T-helper 1 cell treated with Interleukin-12 subunit alpha and Interleukin-12 subunit beta and Interleukin-4 antibody, amounts not matched to agents 30 μg/mL and 1 μg/mL, for 36 hours (primary cell): ENCODE measurements around the gene TCF15.
"Not testable (repeated sequence)": the region's sequence is repeated elsewhere in the genome, so short reads cannot be mapped to it uniquely, and the experiment has no call there.

Source experiments
- H3K27ac Mint-ChIP-seq: one replicate; pipeline ENCODE4 v1.8.0; 2021; ENCODE audit warnings: mild to moderate bottlenecking, mixed read lengths
- H3K27me3 Mint-ChIP-seq: one replicate; pipeline ENCODE4 v1.8.0; 2021; ENCODE audit warnings: low read depth, mixed read lengths
- H3K36me3 Mint-ChIP-seq: one replicate; pipeline ENCODE4 v1.8.0; 2021; ENCODE audit warnings: low read depth, mixed read lengths
- H3K4me1 Mint-ChIP-seq: one replicate; pipeline ENCODE4 v1.8.0; 2021; ENCODE audit warnings: low read depth, mixed read lengths
- H3K4me3 Mint-ChIP-seq: one replicate; pipeline ENCODE4 v1.8.0; 2021; ENCODE audit warnings: mild to moderate bottlenecking, moderate library complexity, mixed read lengths
- H3K9me3 Mint-ChIP-seq: one replicate; pipeline ENCODE4 v1.8.0; 2021; ENCODE audit warnings: mixed read lengths

The TCF15 gene

GRCh38 chr20:646868-647233 lies 36.7 kb upstream of the TCF15 start:
- Mint-ChIP-seq H3K27ac (no peak overlapping the region), H3K36me3 (peaks cover 34% of the 10 kb centered on the region), H3K27me3 (peaks cover 18% of the 10 kb centered on the region), H3K9me3 (no peaks in the 10 kb centered on the region), H3K4me1 (peaks cover 18% of the 10 kb centered on the region), H3K4me3 (no peak overlapping the region)

- peaks cover 22% of the 10 kb centered on the region for H3K27me3 Mint-ChIP-seq
- H3K9me3 Mint-ChIP-seq = no peaks in the 10 kb centered on the region
- H3K36me3 Mint-ChIP-seq = peaks cover 34% of the 10 kb centered on the region
- H3K4me1 Mint-ChIP-seq = peaks cover 14% of the 10 kb centered on the region
- no peak overlapping the region for H3K27ac Mint-ChIP-seq
- H3K4me3 Mint-ChIP-seq = no peak overlapping the region
These were observed 36.2 kb upstream of the TCF15 start for GRCh38 chr20:646107-646867.

GRCh38 chr20:645318-646106 lies 35.4 kb upstream of the TCF15 start:
- H3K36me3 Mint-ChIP-seq = peaks cover 34% of the 10 kb centered on the region
- peaks cover 15% of the 10 kb centered on the region for H3K4me1 Mint-ChIP-seq
- H3K27ac Mint-ChIP-seq = no peak overlapping the region
- H3K27me3 Mint-ChIP-seq = peaks cover 28% of the 10 kb centered on the region
- H3K9me3 Mint-ChIP-seq = no peaks in the 10 kb centered on the region
- H3K4me3 Mint-ChIP-seq = no peak overlapping the region

GRCh38 chr20:644692-645317 lies 34.7 kb upstream of the TCF15 start:
- H3K9me3 Mint-ChIP-seq = no peaks in the 10 kb centered on the region
- H3K36me3 Mint-ChIP-seq = peaks cover 30% of the 10 kb centered on the region
- no peak overlapping the region for H3K27ac Mint-ChIP-seq
- peaks cover 10% of the 10 kb centered on the region for H3K4me1 Mint-ChIP-seq
- H3K4me3 Mint-ChIP-seq = no peak overlapping the region
- peaks cover 33% of the 10 kb centered on the region for H3K27me3 Mint-ChIP-seq

- H3K27me3 Mint-ChIP-seq = peaks cover 33% of the 10 kb centered on the region
- no peaks in the 10 kb centered on the region for H3K9me3 Mint-ChIP-seq
- H3K4me1 Mint-ChIP-seq = peaks cover 6% of the 10 kb centered on the region
- H3K4me3 Mint-ChIP-seq = no peak overlapping the region
- H3K27ac Mint-ChIP-seq = no peak overlapping the region
- H3K36me3 Mint-ChIP-seq = peaks cover 13% of the 10 kb centered on the region
These were observed 32.5 kb upstream of the TCF15 start for GRCh38 chr20:642398-643174.

GRCh38 chr20:642013-642397 lies 31.9 kb upstream of the TCF15 start:
- H3K27me3 Mint-ChIP-seq = peaks cover 37% of the 10 kb centered on the region
- not testable (repeated sequence) for H3K4me3 Mint-ChIP-seq, H3K9me3 Mint-ChIP-seq, H3K4me1 Mint-ChIP-seq, H3K36me3 Mint-ChIP-seq, H3K27ac Mint-ChIP-seq

GRCh38 chr20:641516-641875 lies 31.4 kb upstream of the TCF15 start:
- no peaks in the 10 kb centered on the region for H3K9me3 Mint-ChIP-seq
- peaks cover 6% of the 10 kb centered on the region for H3K4me1 Mint-ChIP-seq
- no peak overlapping the region for H3K4me3 Mint-ChIP-seq
- H3K27ac Mint-ChIP-seq = no peak overlapping the region
- H3K27me3 Mint-ChIP-seq = peaks cover 37% of the 10 kb centered on the region
- peaks cover 5% of the 10 kb centered on the region for H3K36me3 Mint-ChIP-seq

GRCh38 chr20:640674-641515 lies 30.8 kb upstream of the TCF15 start:
- H3K36me3 Mint-ChIP-seq = peaks cover 5% of the 10 kb centered on the region
- H3K9me3 Mint-ChIP-seq = no peaks in the 10 kb centered on the region
- H3K27me3 Mint-ChIP-seq = peaks cover 37% of the 10 kb centered on the region
- H3K4me1 Mint-ChIP-seq = peaks cover 6% of the 10 kb centered on the region
- H3K4me3 Mint-ChIP-seq = no peak overlapping the region
- no peak overlapping the region for H3K27ac Mint-ChIP-seq

- H3K4me1 Mint-ChIP-seq = peaks cover 3% of the 10 kb centered on the region
- H3K36me3 Mint-ChIP-seq = no peaks in the 10 kb centered on the region
These were observed 28.5 kb upstream of the TCF15 start for GRCh38 chr20:638579-638978.

GRCh38 chr20:637559-637958 lies 27.4 kb upstream of the TCF15 start:
- no peaks in the 10 kb centered on the region for H3K36me3 Mint-ChIP-seq
- no peak overlapping the region for H3K27ac Mint-ChIP-seq
- peaks cover 3% of the 10 kb centered on the region for H3K4me1 Mint-ChIP-seq
- H3K27me3 Mint-ChIP-seq = peaks cover 19% of the 10 kb centered on the region
- H3K4me3 Mint-ChIP-seq = no peak overlapping the region
- no peaks in the 10 kb centered on the region for H3K9me3 Mint-ChIP-seq

More at GRCh38 chr20:638579-638978, 28.5 kb upstream of the TCF15 start:
- Mint-ChIP-seq H3K9me3 (no peaks in the 10 kb centered on the region), H3K4me3 (no peak overlapping the region), H3K27me3 (peaks cover 29% of the 10 kb centered on the region), H3K27ac (no peak overlapping the region)

- H3K9me3 Mint-ChIP-seq = no peaks in the 10 kb centered on the region
- H3K4me1 Mint-ChIP-seq = no peaks in the 10 kb centered on the region
- H3K4me3 Mint-ChIP-seq = no peak overlapping the region
- H3K36me3 Mint-ChIP-seq = no peaks in the 10 kb centered on the region
- peaks cover 11% of the 10 kb centered on the region for H3K27me3 Mint-ChIP-seq
- no peak overlapping the region for H3K27ac Mint-ChIP-seq
These were observed 25.8 kb upstream of the TCF15 start for GRCh38 chr20:635893-636338.

GRCh38 chr20:635028-635892 lies 25.2 kb upstream of the TCF15 start:
- H3K27ac Mint-ChIP-seq = no peak overlapping the region
- H3K36me3 Mint-ChIP-seq = no peaks in the 10 kb centered on the region
- H3K4me1 Mint-ChIP-seq = no peaks in the 10 kb centered on the region
- peaks cover 6% of the 10 kb centered on the region for H3K27me3 Mint-ChIP-seq
- H3K9me3 Mint-ChIP-seq = no peaks in the 10 kb centered on the region
- H3K4me3 Mint-ChIP-seq = no peak overlapping the region
